Measurements from ENCODE around the gene ATP11A.

GRCh38 chr13:112774448-112774792 lies 84.6 kb downstream of the ATP11A start:
- no peak for TF ChIP-seq EZH2 (IDR thresholded peaks at IDR 0.05; ENCODE audit: borderline replicate concordance)
- TF ChIP-seq EZH2phosphoT487 (IDR thresholded peaks at IDR 0.05; ENCODE audit: low read depth, severe bottlenecking, unreplicated experiment): no peak
- no peak for TF ChIP-seq CTCF (IDR thresholded peaks at IDR 0.05; ENCODE audit: poor library complexity)
